Neural progenitor cell (in vitro differentiated cells): ENCODE data around the gene ATXN7. TPM values are rescaled to one million over a fixed set of nuclear protein-coding genes. Genes with fewer than 3 reads are reported as not detected.

Source experiments
- DNase-seq: peaks from one replicate; pipeline ENCODE4 v3.0.0-alpha.2; 2016; ENCODE audit warnings: low spot score
- H2AFZ ChIP-seq: fragments of 200-600 bp; sonication (generic); replicated peaks from 2 replicates; pipeline ENCODE4 v1.6.1; 2016; ENCODE audit warnings: antibody characterized with exemption
- H3F3A ChIP-seq: fragments of 200-600 bp; sonication (generic); 2 replicates; pipeline ENCODE4 v1.6.1; 2016; ENCODE audit warnings: antibody characterized with exemption, low read depth
- H3K27ac ChIP-seq: fragments of 200-600 bp; sonication (generic); 2 replicates; pipeline ENCODE4 v1.5.1; 2016; ENCODE audit warnings: mild to moderate bottlenecking
- H3K27me3 ChIP-seq: fragments of 200-600 bp; sonication (generic); 2 replicates; pipeline ENCODE4 v1.6.1; 2016; ENCODE audit warnings: mild to moderate bottlenecking, moderate library complexity
- H3K36me3 ChIP-seq: fragments of 200-600 bp; sonication (generic); 2 replicates; pipeline ENCODE4 v1.5.1; 2016
- H3K4me1 ChIP-seq: fragments of 200-600 bp; sonication (generic); 2 replicates; pipeline ENCODE4 v1.6.1; 2016; ENCODE audit warnings: mixed run types
- H3K4me2 ChIP-seq: fragments of 200-600 bp; sonication (generic); 2 replicates; pipeline ENCODE4 v1.6.1; 2016
- H3K4me3 ChIP-seq: fragments of 200-600 bp; sonication (generic); 2 replicates; pipeline ENCODE4 v1.5.1; 2016
- H3K79me2 ChIP-seq: fragments of 200-600 bp; sonication (generic); 2 replicates; pipeline ENCODE4 v1.6.1; 2016; ENCODE audit warnings: low read depth
- H3K9ac ChIP-seq: fragments of 200-600 bp; sonication (generic); 2 replicates; pipeline ENCODE4 v1.6.1; 2016
- H3K9me3 ChIP-seq: fragments of 200-600 bp; sonication (generic); 2 replicates; pipeline ENCODE4 v1.5.1; 2016; ENCODE audit warnings: low read depth
- H4K20me1 ChIP-seq: fragments of 200-600 bp; sonication (generic); 2 replicates; pipeline ENCODE4 v1.6.1; 2016; ENCODE audit warnings: low read depth
- H3K27ac Mint-ChIP-seq: 3 replicates; pipeline ENCODE4 v1.8.0; 2021; ENCODE audit warnings: mixed read lengths
- H3K27me3 Mint-ChIP-seq: 2 replicates; pipeline ENCODE4 v1.8.0; 2022; ENCODE audit warnings: low read depth, mild to moderate bottlenecking, inconsistent platforms, moderate library complexity, mixed read lengths; ENCODE audit not compliant: insufficient read depth
- H3K36me3 Mint-ChIP-seq: 3 replicates; pipeline ENCODE4 v1.8.0; 2021; ENCODE audit warnings: mixed read lengths
- H3K4me1 Mint-ChIP-seq: 3 replicates; pipeline ENCODE4 v1.8.0; 2021; ENCODE audit warnings: mixed read lengths
- H3K4me3 Mint-ChIP-seq: 3 replicates; pipeline ENCODE4 v1.8.0; 2021; ENCODE audit warnings: mild to moderate bottlenecking, moderate library complexity, mixed read lengths
- H3K9me3 Mint-ChIP-seq: 3 replicates; pipeline ENCODE4 v1.8.0; 2020; ENCODE audit warnings: mixed read lengths
- EZH2 ChIP-seq: fragments of 200-600 bp; sonication (generic); IDR thresholded peaks from 2 replicates; pipeline ENCODE4 v1.6.1; 2017; ENCODE audit warnings: antibody characterized with exemption, mild to moderate bottlenecking, moderate library complexity
- EZH2phosphoT487 ChIP-seq: fragments of 200-600 bp; sonication (generic); IDR thresholded peaks from 2 replicates; pipeline ENCODE4 v1.6.1; 2017; ENCODE audit warnings: antibody characterized with exemption
- total RNA-seq: library from RNA; depleted of rRNA; stranded (reverse); fragments of >200 nt; gene quantifications from 2 replicates; pipeline ENCODE4 v1.2.3, GENCODE V29; 2015; ENCODE audit warnings: low replicate concordance
- TF ChIP-seq, protein P1 (sequence below): fragments of 200-600 bp; sonication (generic); IDR thresholded peaks from 2 replicates; pipeline ENCODE4 v1.5.1; 2017; ENCODE audit warnings: antibody characterized with exemption, mild to moderate bottlenecking

Gene ATXN7
- total RNA-seq, 1 donor from 2014 or later, result 30.4 TPM

DNA sequence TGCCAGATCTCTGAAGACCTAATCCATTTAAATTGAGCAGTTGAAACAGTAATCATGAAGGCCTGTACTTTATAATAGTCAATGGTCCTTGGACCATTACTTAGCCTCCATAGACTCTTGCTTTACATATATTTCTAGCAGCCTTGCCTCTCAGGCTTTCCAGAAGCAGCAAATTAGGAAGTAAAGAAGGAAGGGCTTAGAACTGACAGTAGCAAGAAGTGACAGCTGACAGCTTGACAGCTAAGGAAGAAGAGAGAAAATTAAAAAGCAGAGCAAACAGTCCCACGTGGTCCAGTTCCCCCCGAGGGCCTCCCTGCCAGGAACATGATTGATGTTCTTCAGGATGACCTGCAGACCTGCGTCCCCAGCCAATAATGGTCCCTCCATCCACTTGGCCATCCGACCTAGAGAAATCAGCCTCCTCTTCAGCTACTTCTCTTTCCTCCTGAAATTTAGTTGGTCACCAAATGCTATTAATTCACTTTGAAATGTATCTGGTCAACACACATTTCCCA lies 174.6 kb downstream of the ATXN7 start:
- H3F3A ChIP-seq, result no peaks in the 10 kb centered on the region
- no peak overlapping the region for H3K27ac ChIP-seq
- no peaks in the 10 kb centered on the region for H3K9me3 Mint-ChIP-seq
- no peak overlapping the region for H3K4me2 ChIP-seq
- no peaks in the 10 kb centered on the region for H3K27me3 ChIP-seq
- no peak for TF ChIP-seq EZH2phosphoT487
- TF ChIP-seq EZH2, result no peak
- TF ChIP-seq, protein P1, sequence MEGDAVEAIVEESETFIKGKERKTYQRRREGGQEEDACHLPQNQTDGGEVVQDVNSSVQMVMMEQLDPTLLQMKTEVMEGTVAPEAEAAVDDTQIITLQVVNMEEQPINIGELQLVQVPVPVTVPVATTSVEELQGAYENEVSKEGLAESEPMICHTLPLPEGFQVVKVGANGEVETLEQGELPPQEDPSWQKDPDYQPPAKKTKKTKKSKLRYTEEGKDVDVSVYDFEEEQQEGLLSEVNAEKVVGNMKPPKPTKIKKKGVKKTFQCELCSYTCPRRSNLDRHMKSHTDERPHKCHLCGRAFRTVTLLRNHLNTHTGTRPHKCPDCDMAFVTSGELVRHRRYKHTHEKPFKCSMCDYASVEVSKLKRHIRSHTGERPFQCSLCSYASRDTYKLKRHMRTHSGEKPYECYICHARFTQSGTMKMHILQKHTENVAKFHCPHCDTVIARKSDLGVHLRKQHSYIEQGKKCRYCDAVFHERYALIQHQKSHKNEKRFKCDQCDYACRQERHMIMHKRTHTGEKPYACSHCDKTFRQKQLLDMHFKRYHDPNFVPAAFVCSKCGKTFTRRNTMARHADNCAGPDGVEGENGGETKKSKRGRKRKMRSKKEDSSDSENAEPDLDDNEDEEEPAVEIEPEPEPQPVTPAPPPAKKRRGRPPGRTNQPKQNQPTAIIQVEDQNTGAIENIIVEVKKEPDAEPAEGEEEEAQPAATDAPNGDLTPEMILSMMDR, result no peak
- H3K9ac ChIP-seq, result no peak overlapping the region
- no peaks in the 10 kb centered on the region for H3K36me3 ChIP-seq
- H3K4me1 Mint-ChIP-seq, result no peaks in the 10 kb centered on the region
- H3K4me1 ChIP-seq, result no peaks in the 10 kb centered on the region
- no peak overlapping the region for H3K4me3 Mint-ChIP-seq
- no peaks in the 10 kb centered on the region for H3K79me2 ChIP-seq
- no peak overlapping the region for H3K4me3 ChIP-seq
- no peaks in the 10 kb centered on the region for H3K9me3 ChIP-seq
- no peak for DNase-seq
- no peak overlapping the region for H2AFZ ChIP-seq
- H3K27ac Mint-ChIP-seq, result no peak overlapping the region
- peaks cover 2% of the 10 kb centered on the region for H3K27me3 Mint-ChIP-seq
- no peaks in the 10 kb centered on the region for H4K20me1 ChIP-seq
- H3K36me3 Mint-ChIP-seq, result no peaks in the 10 kb centered on the region

DNA sequence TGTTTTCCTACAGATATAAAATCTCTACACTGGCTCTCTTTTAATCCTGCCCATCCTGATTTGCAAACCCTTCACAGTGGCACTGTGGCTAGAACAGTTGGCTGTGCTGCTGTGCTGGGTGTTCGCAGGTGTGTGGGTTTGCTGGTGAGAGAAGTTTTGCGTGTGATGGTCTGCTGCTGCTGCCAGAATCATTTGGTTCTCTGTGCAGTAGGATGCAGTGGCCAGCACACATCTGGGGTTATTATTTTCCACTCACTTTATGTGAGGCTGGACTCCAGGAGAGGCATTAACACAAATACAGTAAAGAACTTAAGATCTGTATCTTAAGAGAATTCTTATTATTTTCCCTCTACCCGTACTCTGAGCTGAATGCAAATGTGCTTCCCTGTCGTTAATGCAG lies 175.7 kb downstream of the ATXN7 start:
- H3K27ac Mint-ChIP-seq, result no peak overlapping the region
- H3K36me3 Mint-ChIP-seq, result no peaks in the 10 kb centered on the region
- H3K9ac ChIP-seq, result no peak overlapping the region
- H3K4me1 Mint-ChIP-seq, result no peaks in the 10 kb centered on the region
- H3K4me2 ChIP-seq, result no peak overlapping the region
- no peak for DNase-seq
- no peaks in the 10 kb centered on the region for H3K27me3 ChIP-seq
- no peaks in the 10 kb centered on the region for H3F3A ChIP-seq
- no peak for TF ChIP-seq EZH2
- no peak for TF ChIP-seq EZH2phosphoT487
- TF ChIP-seq, protein P1, result no peak
- H3K9me3 ChIP-seq, result no peaks in the 10 kb centered on the region
- no peaks in the 10 kb centered on the region for H4K20me1 ChIP-seq
- no peak overlapping the region for H3K4me3 Mint-ChIP-seq
- H3K4me3 ChIP-seq, result no peak overlapping the region
- no peaks in the 10 kb centered on the region for H3K36me3 ChIP-seq
- H3K9me3 Mint-ChIP-seq, result no peaks in the 10 kb centered on the region
- H3K27me3 Mint-ChIP-seq, result peaks cover 2% of the 10 kb centered on the region
- no peaks in the 10 kb centered on the region for H3K79me2 ChIP-seq
- no peak overlapping the region for H2AFZ ChIP-seq
- peaks cover 4% of the 10 kb centered on the region for H3K4me1 ChIP-seq
- H3K27ac ChIP-seq, result no peak overlapping the region

DNA sequence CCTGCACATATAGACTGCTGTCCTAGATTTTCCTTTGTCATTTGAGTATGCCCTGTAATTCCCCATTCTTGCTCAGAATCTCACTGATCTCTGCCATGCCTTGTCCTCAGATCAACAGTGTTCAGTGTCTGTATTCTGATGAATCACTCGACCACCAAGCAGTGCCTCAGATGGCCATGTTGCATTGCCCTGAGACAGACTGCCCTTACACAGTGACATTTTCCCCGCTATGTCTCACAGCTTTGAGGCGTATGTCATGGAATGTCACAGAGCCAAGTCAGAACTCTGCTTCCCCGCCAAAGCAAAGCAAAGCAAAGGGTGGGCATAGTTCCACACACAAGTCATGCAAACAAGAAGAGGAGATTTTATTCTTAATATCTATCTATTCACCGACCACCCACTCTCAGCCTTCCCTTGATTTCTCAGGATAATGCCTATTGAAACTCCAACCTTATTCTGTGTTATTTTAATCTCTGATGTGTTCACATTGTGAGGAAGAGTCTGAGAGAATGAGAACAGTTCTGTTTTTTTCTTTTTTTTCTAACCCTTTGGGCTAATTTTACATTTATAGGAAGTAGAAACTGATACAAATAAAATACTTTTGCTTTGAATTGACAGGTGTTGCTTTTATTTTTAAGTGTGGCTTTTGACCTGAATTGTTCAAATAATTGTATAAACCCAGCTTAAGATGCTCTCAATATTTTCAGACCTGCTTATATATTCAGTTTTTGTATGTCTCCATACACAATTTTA lies 176.5 kb downstream of the ATXN7 start:
- Histone ChIP-seq H3K9ac (no peak overlapping the region), H3K4me1 (peaks cover 4% of the 10 kb centered on the region), H3K9me3 (no peaks in the 10 kb centered on the region), H3K27me3 (no peaks in the 10 kb centered on the region), H2AFZ (no peak overlapping the region), H3K4me3 (no peak overlapping the region), H3K79me2 (no peaks in the 10 kb centered on the region), H4K20me1 (no peaks in the 10 kb centered on the region), H3K36me3 (no peaks in the 10 kb centered on the region), H3K4me2 (no peak overlapping the region), H3F3A (no peaks in the 10 kb centered on the region), H3K27ac (no peak overlapping the region)
- no peak for TF ChIP-seq EZH2
- TF ChIP-seq EZH2phosphoT487, result no peak
- TF ChIP-seq, protein P1, result no peak
- Mint-ChIP-seq H3K36me3 (no peaks in the 10 kb centered on the region), H3K27me3 (peaks cover 2% of the 10 kb centered on the region), H3K4me3 (no peak overlapping the region), H3K9me3 (no peaks in the 10 kb centered on the region), H3K27ac (no peak overlapping the region), H3K4me1 (no peaks in the 10 kb centered on the region)
- DNase-seq, result no peak
